ENCODE results near the gene BBS9. TPM values are rescaled to one million over a fixed set of nuclear protein-coding genes. Genes with fewer than 3 reads are reported as not detected.

BBS9 gene
- total and polyA plus RNA-seq, 2 experiments from 2014 or later = 27.2 to 66.1 TPM

DNA sequence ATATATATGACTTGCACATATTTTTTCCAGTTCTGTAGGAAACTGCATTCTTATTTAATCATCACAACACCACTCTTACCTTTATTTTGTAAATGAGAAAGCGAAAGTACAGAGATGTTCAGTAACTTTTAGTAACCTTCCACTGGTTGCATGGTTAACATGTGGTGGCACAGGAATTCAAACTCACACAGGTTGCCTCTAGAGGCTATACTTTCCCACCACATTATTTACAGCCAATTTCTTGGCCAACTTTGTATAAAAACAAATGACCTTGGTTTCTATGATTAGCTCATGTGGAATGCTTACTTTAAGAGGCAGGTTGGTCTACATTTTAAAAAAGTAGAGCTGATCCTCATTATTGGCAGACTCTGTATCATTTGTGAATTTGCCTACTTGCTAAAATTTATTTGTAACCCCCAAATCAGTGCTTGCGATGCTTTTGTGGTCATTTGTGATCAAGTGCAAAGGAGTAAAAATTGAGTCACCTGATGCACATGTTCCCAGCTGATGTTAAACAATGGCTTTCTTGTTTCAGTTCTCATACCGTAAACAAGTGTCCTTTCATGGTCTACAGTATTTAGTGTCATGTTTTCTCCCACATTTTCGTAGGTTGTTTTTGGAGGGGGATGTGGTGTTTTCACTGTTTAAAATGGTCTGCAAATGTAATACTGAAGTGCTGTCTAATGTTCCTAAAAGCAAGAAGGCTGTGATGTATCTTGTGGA, 14.8 kb downstream of the BBS9 start (continued):
- TF ChIP-seq, protein P1, sequence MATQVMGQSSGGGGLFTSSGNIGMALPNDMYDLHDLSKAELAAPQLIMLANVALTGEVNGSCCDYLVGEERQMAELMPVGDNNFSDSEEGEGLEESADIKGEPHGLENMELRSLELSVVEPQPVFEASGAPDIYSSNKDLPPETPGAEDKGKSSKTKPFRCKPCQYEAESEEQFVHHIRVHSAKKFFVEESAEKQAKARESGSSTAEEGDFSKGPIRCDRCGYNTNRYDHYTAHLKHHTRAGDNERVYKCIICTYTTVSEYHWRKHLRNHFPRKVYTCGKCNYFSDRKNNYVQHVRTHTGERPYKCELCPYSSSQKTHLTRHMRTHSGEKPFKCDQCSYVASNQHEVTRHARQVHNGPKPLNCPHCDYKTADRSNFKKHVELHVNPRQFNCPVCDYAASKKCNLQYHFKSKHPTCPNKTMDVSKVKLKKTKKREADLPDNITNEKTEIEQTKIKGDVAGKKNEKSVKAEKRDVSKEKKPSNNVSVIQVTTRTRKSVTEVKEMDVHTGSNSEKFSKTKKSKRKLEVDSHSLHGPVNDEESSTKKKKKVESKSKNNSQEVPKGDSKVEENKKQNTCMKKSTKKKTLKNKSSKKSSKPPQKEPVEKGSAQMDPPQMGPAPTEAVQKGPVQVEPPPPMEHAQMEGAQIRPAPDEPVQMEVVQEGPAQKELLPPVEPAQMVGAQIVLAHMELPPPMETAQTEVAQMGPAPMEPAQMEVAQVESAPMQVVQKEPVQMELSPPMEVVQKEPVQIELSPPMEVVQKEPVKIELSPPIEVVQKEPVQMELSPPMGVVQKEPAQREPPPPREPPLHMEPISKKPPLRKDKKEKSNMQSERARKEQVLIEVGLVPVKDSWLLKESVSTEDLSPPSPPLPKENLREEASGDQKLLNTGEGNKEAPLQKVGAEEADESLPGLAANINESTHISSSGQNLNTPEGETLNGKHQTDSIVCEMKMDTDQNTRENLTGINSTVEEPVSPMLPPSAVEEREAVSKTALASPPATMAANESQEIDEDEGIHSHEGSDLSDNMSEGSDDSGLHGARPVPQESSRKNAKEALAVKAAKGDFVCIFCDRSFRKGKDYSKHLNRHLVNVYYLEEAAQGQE (IDR thresholded peaks at IDR 0.05; ENCODE audit: unreplicated experiment) = no peak
- TF ChIP-seq CREB1 (CRISPR knock-in tag; IDR thresholded peaks at IDR 0.05; ENCODE audit: low read depth) (no peak), POLR2AphosphoS5 (IDR thresholded peaks at IDR 0.05; ENCODE audit: low read depth) (no peak), JUNB (IDR thresholded peaks at IDR 0.05; ENCODE audit: unreplicated experiment) (no peak), NANOG (IDR thresholded peaks at IDR 0.05; ENCODE audit: borderline replicate concordance) (no peak), EZH2 (IDR thresholded peaks at IDR 0.05; ENCODE audit: low read depth, unreplicated experiment) (no peak), ZNF114 (CRISPR knock-in tag; IDR thresholded peaks at IDR 0.05) (no peak)

DNA sequence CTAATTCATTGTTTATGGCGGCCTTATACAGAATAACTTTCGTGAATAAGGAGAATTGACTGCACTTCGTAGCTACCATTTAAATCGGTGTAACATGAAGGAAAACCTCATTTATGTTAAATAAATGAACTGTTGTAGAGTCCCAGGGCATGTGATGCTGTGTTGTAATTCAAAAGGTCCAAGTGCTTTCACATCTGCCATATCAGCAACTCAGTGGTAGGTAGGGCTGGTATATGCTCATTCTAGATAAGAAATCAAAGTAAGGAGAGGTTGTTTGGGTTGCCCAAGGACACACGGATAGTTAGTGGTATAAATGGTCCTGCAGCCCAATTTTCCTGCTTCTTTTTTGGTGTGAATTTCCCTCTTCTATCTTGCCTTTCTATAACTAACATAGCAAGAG, 15.8 kb downstream of the BBS9 start:
- ATAC-seq = no peak
- H3K27ac Mint-ChIP-seq = no peak overlapping the region
- H3K27me3 Mint-ChIP-seq (ENCODE audit: insufficient read depth, low read depth, poor library complexity) = peaks cover 4% of the 10 kb centered on the region
- peaks cover 11% of the 10 kb centered on the region; the same call in 1 of the 3 replicates for H3K36me3 Mint-ChIP-seq (ENCODE audit: low read depth)
- peaks cover 9% of the 10 kb centered on the region for H3K4me1 Mint-ChIP-seq
- H2AFZ ChIP-seq = no peak overlapping the region
- no peaks in the 10 kb centered on the region for H4K20me1 ChIP-seq (replicated peaks; ENCODE audit: insufficient read depth)
- TF ChIP-seq, protein P1 (IDR thresholded peaks at IDR 0.05; ENCODE audit: unreplicated experiment) = no peak
- TF ChIP-seq POLR2AphosphoS5 (IDR thresholded peaks at IDR 0.05; ENCODE audit: low read depth) (no peak), ZNF331 (CRISPR knock-in tag; IDR thresholded peaks at IDR 0.05; ENCODE audit: low read depth) (no peak), EZH2 (IDR thresholded peaks at IDR 0.05; ENCODE audit: low read depth, unreplicated experiment) (no peak), NANOG (IDR thresholded peaks at IDR 0.05; ENCODE audit: borderline replicate concordance) (no peak), ZNF114 (CRISPR knock-in tag; IDR thresholded peaks at IDR 0.05) (no peak), EZH2phosphoT487 (IDR thresholded peaks at IDR 0.05; ENCODE audit: unreplicated experiment) (no peak), CREB1 (CRISPR knock-in tag; IDR thresholded peaks at IDR 0.05; ENCODE audit: low read depth) (no peak), STAT1 (IDR thresholded peaks at IDR 0.05; ENCODE audit: unreplicated experiment) (no peak)
- TF ChIP-seq, protein P2, sequence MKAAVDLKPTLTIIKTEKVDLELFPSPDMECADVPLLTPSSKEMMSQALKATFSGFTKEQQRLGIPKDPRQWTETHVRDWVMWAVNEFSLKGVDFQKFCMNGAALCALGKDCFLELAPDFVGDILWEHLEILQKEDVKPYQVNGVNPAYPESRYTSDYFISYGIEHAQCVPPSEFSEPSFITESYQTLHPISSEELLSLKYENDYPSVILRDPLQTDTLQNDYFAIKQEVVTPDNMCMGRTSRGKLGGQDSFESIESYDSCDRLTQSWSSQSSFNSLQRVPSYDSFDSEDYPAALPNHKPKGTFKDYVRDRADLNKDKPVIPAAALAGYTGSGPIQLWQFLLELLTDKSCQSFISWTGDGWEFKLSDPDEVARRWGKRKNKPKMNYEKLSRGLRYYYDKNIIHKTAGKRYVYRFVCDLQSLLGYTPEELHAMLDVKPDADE (IDR thresholded peaks at IDR 0.05) = no peak
- peaks cover 12% of the 10 kb centered on the region for H3K9me3 Mint-ChIP-seq
- no peak overlapping the region for H3K4me2 ChIP-seq
- no peak overlapping the region for H3K4me3 ChIP-seq
- no peaks in the 10 kb centered on the region for H3K79me2 ChIP-seq (replicated peaks; ENCODE audit: insufficient read depth)
- no peaks in the 10 kb centered on the region for H3K9me2 ChIP-seq (ENCODE audit: insufficient read depth)
- no peaks in the 10 kb centered on the region for H3K36me3 ChIP-seq (ENCODE audit: insufficient read depth)
- H3K4me3 Mint-ChIP-seq = no peak overlapping the region
- H3F3A ChIP-seq (replicated peaks; ENCODE audit: low read depth) = no peaks in the 10 kb centered on the region
- no peak overlapping the region for H3K27ac ChIP-seq (ENCODE audit: low read depth)
- H3K27me3 ChIP-seq (ENCODE audit: insufficient read depth) = no peaks in the 10 kb centered on the region
- no peaks in the 10 kb centered on the region for H3K4me1 ChIP-seq (ENCODE audit: insufficient read depth)
- no peak for DNase-seq (ENCODE audit: low spot score)

All from GM23338 (cell line).